ENCODE results near the gene LOC128125822.

Gene LOC128125822

GRCh38 chr6:63549076-63549475 lies 23.2 kb upstream of the LOC128125822 start:
- WGBS, 2 experiments (ENCODE audit: insufficient coverage in 1 of 2, insufficient read length in 1 of 2) = 86 to 92% methylated on average over 3 to 5 of the region's 5 CpGs
- Histone ChIP-seq H3K9me3 (ENCODE audit: control insufficient read depth, low read length) (no peaks in the 10 kb centered on the region), H3K27me3 (ENCODE audit: control insufficient read depth, insufficient read depth, low read length, poor library complexity, severe bottlenecking) (peaks cover 84% of the 10 kb centered on the region), H3K9ac (ENCODE audit: extremely low read depth, low read length, poor library complexity, severe bottlenecking) (no peak overlapping the region), H3K27ac (ENCODE audit: low read depth, low read length) (no peak overlapping the region), H3K36me3 (ENCODE audit: control insufficient read depth, insufficient read depth, low read length) (no peaks in the 10 kb centered on the region), H3K4me1 (ENCODE audit: control insufficient read depth, insufficient read depth, low read length) (no peaks in the 10 kb centered on the region), H3K4me3 (ENCODE audit: low read length) (no peak overlapping the region)
- no peaks in the 10 kb centered on the region for H3K36me3 Mint-ChIP-seq (ENCODE audit: low read depth)
- H3K9me3 Mint-ChIP-seq = no peaks in the 10 kb centered on the region
- H3K27ac Mint-ChIP-seq = no peak overlapping the region
- no peaks in the 10 kb centered on the region for H3K4me1 Mint-ChIP-seq
- H3K27me3 Mint-ChIP-seq (ENCODE audit: insufficient read depth) = peaks cover 84% of the 10 kb centered on the region
- no peak for DNase-seq
- no peak for TF ChIP-seq CTCF (conservative IDR thresholded peaks at IDR 0.05)
- no peak overlapping the region for H3K4me3 Mint-ChIP-seq

- Histone ChIP-seq H3K36me3 (ENCODE audit: control insufficient read depth, insufficient read depth, low read length) (no peaks in the 10 kb centered on the region), H3K27me3 (ENCODE audit: control insufficient read depth, insufficient read depth, low read length, poor library complexity, severe bottlenecking) (peaks cover 87% of the 10 kb centered on the region), H3K9ac (ENCODE audit: extremely low read depth, low read length, poor library complexity, severe bottlenecking) (no peak overlapping the region), H3K9me3 (ENCODE audit: control insufficient read depth, low read length) (no peaks in the 10 kb centered on the region), H3K4me1 (ENCODE audit: control insufficient read depth, insufficient read depth, low read length) (no peaks in the 10 kb centered on the region), H3K27ac (ENCODE audit: low read depth, low read length) (no peak overlapping the region), H3K4me3 (ENCODE audit: low read length) (no peak overlapping the region)
- DNase-seq = no peak
- Mint-ChIP-seq H3K36me3 (ENCODE audit: low read depth) (no peaks in the 10 kb centered on the region), H3K4me3 (no peak overlapping the region), H3K27me3 (ENCODE audit: insufficient read depth) (peaks cover 83% of the 10 kb centered on the region), H3K27ac (no peak overlapping the region), H3K4me1 (no peaks in the 10 kb centered on the region), H3K9me3 (no peaks in the 10 kb centered on the region)
- WGBS, 2 experiments (ENCODE audit: insufficient coverage in 1 of 2, insufficient read length in 1 of 2) = 88 to 100% methylated on average over 1 to 3 of the region's 3 CpGs
- no peak for TF ChIP-seq CTCF (conservative IDR thresholded peaks at IDR 0.05)
These were observed 19.1 kb upstream of the LOC128125822 start for GRCh38 chr6:63553208-63553607.

GRCh38 chr6:63553900-63554299 lies 18.4 kb upstream of the LOC128125822 start:
- no peak overlapping the region for H3K9ac ChIP-seq (ENCODE audit: extremely low read depth, low read length, poor library complexity, severe bottlenecking)
- Mint-ChIP-seq H3K36me3 (ENCODE audit: low read depth) (no peaks in the 10 kb centered on the region), H3K27me3 (ENCODE audit: insufficient read depth) (peaks cover 83% of the 10 kb centered on the region), H3K27ac (no peak overlapping the region), H3K4me3 (no peak overlapping the region), H3K9me3 (no peaks in the 10 kb centered on the region), H3K4me1 (no peaks in the 10 kb centered on the region)
- no peak for TF ChIP-seq CTCF (conservative IDR thresholded peaks at IDR 0.05)
- H3K4me1 ChIP-seq (ENCODE audit: control insufficient read depth, insufficient read depth, low read length) = no peaks in the 10 kb centered on the region
- no peaks in the 10 kb centered on the region for H3K9me3 ChIP-seq (ENCODE audit: control insufficient read depth, low read length)
- H3K36me3 ChIP-seq (ENCODE audit: control insufficient read depth, insufficient read depth, low read length) = no peaks in the 10 kb centered on the region
- H3K27me3 ChIP-seq (ENCODE audit: control insufficient read depth, insufficient read depth, low read length, poor library complexity, severe bottlenecking) = peaks cover 87% of the 10 kb centered on the region
- H3K27ac ChIP-seq (ENCODE audit: low read depth, low read length) = no peak overlapping the region
- 87% methylated on average over 1 of the region's 1 CpG; no CpG with 5 or more reads in 1 of the 2 experiments for WGBS, 2 experiments (ENCODE audit: insufficient coverage in 1 of 2, insufficient read length in 1 of 2)
- H3K4me3 ChIP-seq (ENCODE audit: low read length) = no peak overlapping the region
- no peak for DNase-seq
